ENCODE measurements around the gene PROZ.
"Not testable (repeated sequence)": the region's sequence is repeated elsewhere in the genome, so short reads cannot be mapped to it uniquely, and the experiment has no call there.

The PROZ gene

DNA sequence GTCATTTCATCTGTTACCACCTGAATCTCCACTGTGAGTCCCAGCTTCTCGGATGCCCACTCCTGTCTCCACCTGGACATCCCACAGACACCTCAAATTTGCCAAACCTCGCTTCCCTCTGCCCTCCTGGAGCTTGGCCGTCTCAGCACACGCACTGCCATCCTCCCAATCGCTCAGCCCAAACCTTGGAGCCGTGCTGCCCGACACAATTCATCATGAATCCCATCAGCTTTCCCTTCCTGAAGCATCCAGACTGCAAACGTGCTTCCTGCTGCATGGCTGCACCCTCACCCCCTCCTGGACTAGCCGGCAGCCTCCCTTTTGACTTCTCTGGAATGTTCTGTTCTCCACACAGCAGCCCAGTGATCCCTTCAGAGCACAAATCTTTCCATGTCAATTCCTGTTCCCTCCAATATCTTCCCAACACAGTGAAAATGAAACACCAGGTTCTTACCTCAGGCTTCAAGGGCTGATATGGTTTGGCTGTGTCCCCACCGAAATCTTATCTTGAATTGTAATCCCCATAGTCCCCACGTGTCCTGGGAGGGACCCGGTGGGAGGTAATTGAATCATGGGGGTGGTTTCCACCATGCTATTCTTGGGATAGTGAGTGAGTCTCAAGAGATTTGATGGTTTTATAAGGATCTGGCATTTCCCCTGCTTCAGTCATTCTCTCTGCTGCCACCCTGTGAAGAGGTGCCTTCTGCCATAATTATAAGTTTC is 1.1 kb upstream of the PROZ start:
- DNase-seq (ENCODE audit: low spot score) = no peak

GRCh38 chr13:113158946-113159345 is 498 bp downstream of the PROZ start:
- DNase-seq (ENCODE audit: low spot score) = no peak

DNA sequence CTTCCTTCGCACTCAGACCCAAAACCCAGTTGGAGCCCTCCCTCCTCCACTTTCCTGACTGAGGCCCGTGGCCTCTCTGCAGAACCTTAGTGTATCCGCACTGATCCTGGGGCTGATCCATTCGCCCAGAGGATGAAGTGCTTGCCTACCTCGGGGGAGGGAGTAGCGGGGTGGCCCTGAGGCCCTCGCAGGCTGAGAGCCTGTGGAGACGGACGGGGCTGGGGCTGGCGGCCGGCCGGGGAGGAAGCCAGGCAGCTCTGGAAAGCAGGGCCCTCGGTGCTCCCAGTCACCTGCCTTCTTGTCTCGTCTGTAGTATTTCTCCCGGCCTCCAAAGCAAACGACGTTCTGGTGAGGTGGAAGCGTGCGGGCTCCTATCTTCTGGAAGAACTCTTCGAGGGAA is 1.3 kb downstream of the PROZ start:
- no peak for DNase-seq (ENCODE audit: low spot score)

- no peak for DNase-seq (ENCODE audit: low spot score)
These were observed 2.5 kb downstream of the PROZ start for GRCh38 chr13:113160983-113161382.

- DNase-seq (ENCODE audit: low spot score) = no peak
These were observed 3.0 kb downstream of the PROZ start for GRCh38 chr13:113161433-113161832.

DNA sequence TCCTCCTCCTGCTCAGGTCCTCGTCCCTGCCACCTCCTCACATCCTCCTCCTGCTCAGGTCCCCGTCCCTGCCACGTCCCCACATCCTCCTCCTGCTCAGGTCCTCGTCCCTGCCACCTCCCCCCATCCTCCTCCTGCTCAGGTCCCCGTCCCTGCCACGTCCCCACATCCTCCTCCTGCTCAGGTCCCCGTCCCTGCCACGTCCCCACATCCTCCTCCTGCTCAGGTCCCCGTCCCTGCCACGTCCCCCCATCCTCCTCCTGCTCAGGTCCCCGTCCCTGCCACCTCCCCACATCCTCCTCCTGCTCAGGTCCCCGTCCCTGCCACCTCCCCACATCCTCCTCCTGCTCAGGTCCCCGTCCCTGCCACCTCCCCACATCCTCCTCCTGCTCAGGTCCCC is 3.5 kb downstream of the PROZ start:
- DNase-seq (ENCODE audit: low spot score) = not testable (repeated sequence)

DNA sequence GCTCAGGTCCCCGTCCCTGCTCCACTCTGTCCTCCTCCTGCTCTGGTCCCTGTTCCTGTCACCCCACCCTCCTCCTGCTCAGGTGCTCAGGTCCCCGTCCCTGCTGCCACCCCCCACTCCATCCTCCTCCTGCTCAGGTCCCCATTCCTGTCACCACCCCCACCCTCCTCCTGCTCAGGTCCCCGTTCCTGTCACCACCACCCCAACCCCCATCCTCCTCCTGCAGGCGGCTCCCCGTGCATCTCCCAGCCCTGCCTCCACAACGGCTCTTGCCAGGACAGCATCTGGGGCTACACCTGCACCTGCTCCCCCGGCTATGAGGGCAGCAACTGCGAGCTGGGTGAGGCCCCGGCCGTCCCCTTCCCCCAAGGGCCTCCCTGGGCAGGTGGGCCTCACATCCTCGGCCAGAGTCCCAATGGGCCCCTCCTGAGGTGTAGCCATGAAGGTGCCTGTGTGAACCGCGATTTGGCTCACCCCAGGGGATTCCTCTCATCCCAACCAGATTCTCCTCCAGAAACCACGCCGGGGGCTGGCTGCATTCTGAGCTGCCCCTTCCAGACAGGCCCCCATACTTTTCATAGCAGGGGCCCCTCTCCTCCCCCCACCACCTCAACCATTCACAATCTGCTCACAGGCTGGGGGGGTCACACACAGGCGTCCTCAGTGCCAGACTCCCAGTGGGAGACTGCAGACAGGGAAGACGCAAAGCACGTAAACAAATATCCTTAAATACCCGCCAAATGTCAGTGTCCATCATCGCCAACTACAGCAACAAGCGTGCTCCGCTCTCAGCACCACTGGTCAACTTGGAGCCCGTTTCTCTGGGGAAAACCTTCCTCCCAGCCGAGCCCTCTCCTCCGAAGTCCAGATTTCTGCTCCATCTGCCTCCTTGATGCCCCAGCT is 4.6 kb downstream of the PROZ start:
- DNase-seq (ENCODE audit: low spot score) = no peak

- DNase-seq (ENCODE audit: low spot score) = no peak
These were observed 6.0 kb downstream of the PROZ start for GRCh38 chr13:113164492-113164891.

GRCh38 chr13:113166266-113166665 is 7.8 kb downstream of the PROZ start:
- DNase-seq (ENCODE audit: low spot score) = no peak

GRCh38 chr13:113166681-113167080 is 8.2 kb downstream of the PROZ start:
- DNase-seq (ENCODE audit: low spot score) = no peak

DNA sequence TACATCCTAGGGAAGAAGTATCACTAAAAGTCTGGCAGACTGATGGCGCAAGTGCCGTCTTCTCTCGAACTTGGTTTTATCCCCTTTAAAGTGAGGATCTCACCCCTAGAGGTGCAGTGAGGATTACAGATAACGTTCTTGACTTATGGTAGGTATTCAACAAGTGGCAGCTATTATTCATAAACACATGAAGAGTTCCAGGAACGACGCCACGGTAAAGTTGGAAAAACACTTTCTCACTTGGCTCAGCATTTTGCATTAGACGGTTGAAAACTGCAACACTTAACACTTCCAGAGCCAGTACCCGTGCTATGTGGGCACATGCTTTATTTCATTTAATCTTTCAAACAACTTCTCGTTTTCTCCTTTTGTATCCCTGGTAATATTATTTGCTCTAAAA is 8.7 kb downstream of the PROZ start:
- no peak for DNase-seq (ENCODE audit: low spot score)

GRCh38 chr13:113167575-113167974 is 9.1 kb downstream of the PROZ start:
- DNase-seq (ENCODE audit: low spot score) = no peak

DNA sequence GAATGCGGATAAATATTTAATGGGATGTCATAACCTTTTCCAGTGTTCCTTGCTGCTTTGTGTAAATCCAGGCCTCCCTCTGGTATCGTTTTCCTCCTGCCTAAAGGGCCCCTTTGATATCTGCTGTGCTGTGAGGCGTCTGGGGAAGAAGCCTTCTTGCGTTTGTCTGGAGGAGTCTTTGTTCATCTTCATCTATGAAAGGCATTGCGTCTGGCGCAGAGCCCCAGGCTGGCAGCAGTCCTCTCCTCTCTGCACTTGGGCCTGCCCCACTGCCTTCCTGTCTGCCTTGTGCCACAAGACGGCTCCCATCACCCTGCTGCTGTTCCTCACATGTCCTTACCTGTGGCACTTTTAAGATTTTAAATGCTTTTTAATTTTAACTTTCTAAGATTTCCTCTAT is 9.8 kb downstream of the PROZ start:
- DNase-seq (ENCODE audit: low spot score) = no peak

DNA sequence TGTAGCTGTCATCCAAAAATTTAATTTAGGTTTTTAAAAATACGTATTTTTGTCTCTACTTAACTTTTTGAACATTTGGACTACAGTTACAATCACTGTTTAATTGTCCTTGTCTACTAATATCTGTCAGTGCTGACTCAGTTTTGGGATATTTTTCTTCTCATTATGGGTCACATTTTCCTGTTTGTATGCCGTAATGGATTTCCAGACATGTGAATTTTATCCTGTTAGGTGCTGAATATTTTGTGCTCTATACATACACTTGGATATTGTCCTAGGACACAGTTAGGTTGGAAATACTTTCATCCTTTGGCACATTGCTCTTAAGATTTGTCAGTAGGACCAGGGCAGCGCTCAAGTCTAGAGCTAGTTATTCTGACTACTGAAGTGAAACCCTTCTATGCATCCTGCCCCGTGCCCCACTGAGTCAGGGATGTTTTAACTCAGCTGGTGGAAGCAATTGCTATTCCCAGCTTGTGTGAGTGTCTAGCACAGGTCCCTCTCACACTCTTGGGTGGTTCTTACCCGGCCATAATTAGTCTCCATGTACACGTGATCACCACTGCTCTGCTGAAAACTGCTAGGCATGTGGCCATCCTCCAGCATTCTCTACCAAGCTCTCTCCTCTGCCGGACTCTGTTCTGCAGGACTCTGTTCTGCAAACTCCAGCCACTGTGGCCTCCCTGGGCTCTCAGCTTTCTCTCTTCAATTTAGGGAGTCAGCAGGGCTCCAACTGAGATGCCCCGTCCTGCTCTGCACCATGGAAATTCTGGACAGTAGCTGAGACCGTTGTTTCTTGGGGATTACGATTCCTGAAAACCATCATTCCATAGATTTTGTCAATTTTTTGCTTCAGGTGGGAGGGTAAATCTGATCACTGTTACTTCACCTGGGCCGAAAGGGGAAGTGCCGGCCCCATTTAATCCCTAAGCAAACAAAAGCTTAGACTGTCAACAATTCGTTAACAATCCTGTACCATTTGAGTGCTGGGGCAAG is 11.1 kb downstream of the PROZ start:
- DNase-seq (ENCODE audit: low spot score) = peak; percentile 60

GRCh38 chr13:113170511-113170910 is 12.1 kb downstream of the PROZ start:
- DNase-seq (ENCODE audit: low spot score) = no peak

GRCh38 chr13:113171250-113172125 is 13.0 kb downstream of the PROZ start:
- no peak for DNase-seq (ENCODE audit: low spot score)

DNA sequence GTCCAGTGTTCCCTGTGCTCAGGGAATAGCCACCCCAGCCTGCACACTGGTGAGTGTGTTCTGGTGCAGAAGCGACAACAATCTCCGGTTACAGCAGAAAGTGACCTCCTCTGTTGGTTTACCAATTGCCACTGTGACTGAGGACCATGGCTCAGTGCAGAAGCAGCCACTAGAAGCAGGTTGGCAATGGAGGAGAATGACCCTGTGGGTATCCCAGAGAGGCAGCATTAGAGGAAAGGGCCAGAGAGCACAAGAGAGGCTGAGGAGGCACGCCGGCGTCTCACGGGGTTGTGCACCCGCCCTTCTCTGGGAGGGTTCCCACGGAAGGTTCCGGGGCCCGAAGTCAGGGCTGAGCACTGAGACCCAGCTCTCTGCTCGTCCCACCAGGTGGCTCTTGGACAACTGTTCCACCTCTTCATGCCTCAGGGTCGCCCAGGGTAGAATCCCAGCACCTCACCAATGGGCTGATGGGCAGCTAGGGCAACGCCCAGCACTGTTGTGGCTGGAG is 14.0 kb downstream of the PROZ start:
- no peak for DNase-seq (ENCODE audit: low spot score)

DNA sequence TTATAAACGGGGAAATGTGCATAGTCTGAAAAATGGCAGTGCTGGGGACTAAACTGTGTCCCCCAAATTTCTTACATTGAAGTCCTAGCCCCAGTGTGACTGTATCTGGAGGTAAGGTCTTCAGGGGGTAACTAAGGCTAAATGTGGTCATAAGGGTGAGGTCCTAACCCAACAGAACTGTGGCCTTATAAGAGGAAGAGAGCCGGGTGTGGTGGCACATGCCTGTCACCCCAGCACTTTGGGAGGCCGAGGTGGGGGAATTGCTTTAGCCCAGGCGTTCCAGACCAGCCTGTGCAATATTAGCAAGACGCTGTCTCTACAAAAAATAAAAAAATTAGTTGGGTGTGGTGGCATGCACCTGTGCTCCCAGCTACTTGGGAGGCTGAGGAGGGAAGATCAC is 17.8 kb downstream of the PROZ start:
- no peak for DNase-seq (ENCODE audit: low spot score)

GRCh38 chr13:113176822-113177221 is 18.4 kb downstream of the PROZ start:
- no peak for DNase-seq (ENCODE audit: low spot score)

DNA sequence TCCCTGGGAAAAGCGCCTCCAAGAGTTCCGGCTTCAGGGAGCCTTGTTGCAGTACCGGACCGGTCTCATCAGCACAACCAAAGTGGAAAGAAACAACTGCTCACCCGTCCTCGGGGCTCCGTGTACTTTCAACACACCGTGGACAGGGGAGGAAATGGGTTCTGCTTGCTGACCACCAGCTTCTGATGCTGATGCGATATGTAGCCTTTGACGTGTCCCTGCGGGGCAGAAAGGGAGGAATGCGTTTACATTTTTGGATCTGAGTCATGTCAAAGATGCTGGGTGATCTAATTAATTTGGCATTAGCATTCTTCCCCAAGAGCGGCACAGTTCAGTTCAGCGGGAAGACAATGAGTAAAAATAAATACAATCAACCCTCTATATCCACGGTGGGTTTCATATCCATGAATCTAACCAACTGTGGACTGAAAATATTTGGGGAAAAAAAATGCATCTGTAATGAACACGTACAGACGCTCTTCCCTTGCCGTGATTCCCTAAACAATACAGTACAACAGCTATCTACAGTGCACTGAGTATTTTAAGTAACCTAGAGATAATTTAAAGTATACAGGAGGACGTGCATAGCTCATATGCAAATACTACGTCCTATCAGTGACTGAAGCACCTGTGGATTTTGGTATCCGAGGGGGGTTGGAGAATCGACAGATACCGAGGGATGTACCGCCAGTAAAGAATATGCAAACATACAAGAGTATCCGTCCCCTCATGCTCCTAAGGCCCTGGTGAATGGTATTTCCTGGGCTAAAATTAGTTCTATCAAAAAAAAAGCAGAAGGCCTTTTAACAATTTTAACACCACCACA is 19.8 kb downstream of the PROZ start:
- no peak for DNase-seq (ENCODE audit: low spot score)

All from HuH-7.5 (cell line).